ENCODE results near the gene ABCC8. TPM values are rescaled to one million over a fixed set of nuclear protein-coding genes. Genes with fewer than 3 reads are reported as not detected.

The ABCC8 gene
- total RNA-seq, 1 experiment from 2014 or later: not detected

DNA sequence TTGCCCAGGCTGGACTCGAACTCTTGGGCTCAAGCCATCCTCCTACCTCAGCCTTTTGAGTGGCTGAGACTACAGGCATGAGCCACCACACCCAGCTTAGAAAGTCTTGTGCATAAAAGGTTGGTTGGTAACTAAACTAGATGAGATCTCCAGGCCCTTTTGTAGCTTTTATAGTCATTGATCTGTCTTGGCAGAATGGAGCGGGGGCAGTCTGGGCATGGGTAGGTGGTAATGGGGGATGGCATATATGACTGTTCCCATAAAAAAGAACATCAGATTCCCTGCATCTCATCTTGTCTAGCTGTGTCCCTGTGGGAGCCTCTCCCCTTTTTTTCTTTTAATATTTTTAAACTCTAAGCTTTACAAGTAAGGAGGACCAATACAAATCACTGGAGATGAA lies 30.2 kb downstream of the ABCC8 start:
- Histone ChIP-seq H3K79me2 (ENCODE audit: low read depth) (no peaks in the 10 kb centered on the region), H3K36me3 (ENCODE audit: low read depth) (no peaks in the 10 kb centered on the region), H4K20me1 (ENCODE audit: insufficient read depth) (no peaks in the 10 kb centered on the region), H3K4me3 (no peak overlapping the region), H2AFZ (no peak overlapping the region), H3K9me3 (ENCODE audit: insufficient read depth, low read depth) (no peaks in the 10 kb centered on the region), H3K4me1 (replicated peaks; ENCODE audit: insufficient read depth) (no peaks in the 10 kb centered on the region), H3K27me3 (ENCODE audit: insufficient read depth, low read depth) (peaks cover 89% of the 10 kb centered on the region), H3K4me2 (no peak overlapping the region), H3K27ac (no peak overlapping the region), H3K9me2 (ENCODE audit: insufficient read depth) (no peaks in the 10 kb centered on the region), H3F3A (ENCODE audit: insufficient read depth, low read depth) (no peaks in the 10 kb centered on the region)
- ChIA-PET CTCF (no interaction called here), POLR2A (ENCODE audit: unreplicated experiment) (no interaction called here)
- intact Hi-C loops (cut with micrococcal nuclease; ENCODE audit: unreplicated experiment): no loop called here
- BruUV-seq (replicated peaks): no TSS peak
- DNase-seq: no peak
- no peak for TF ChIP-seq EZH2 (IDR thresholded peaks at IDR 0.05; ENCODE audit: low read depth)
- TF ChIP-seq, protein P1, sequence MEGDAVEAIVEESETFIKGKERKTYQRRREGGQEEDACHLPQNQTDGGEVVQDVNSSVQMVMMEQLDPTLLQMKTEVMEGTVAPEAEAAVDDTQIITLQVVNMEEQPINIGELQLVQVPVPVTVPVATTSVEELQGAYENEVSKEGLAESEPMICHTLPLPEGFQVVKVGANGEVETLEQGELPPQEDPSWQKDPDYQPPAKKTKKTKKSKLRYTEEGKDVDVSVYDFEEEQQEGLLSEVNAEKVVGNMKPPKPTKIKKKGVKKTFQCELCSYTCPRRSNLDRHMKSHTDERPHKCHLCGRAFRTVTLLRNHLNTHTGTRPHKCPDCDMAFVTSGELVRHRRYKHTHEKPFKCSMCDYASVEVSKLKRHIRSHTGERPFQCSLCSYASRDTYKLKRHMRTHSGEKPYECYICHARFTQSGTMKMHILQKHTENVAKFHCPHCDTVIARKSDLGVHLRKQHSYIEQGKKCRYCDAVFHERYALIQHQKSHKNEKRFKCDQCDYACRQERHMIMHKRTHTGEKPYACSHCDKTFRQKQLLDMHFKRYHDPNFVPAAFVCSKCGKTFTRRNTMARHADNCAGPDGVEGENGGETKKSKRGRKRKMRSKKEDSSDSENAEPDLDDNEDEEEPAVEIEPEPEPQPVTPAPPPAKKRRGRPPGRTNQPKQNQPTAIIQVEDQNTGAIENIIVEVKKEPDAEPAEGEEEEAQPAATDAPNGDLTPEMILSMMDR (conservative IDR thresholded peaks at IDR 0.05): no peak

DNA sequence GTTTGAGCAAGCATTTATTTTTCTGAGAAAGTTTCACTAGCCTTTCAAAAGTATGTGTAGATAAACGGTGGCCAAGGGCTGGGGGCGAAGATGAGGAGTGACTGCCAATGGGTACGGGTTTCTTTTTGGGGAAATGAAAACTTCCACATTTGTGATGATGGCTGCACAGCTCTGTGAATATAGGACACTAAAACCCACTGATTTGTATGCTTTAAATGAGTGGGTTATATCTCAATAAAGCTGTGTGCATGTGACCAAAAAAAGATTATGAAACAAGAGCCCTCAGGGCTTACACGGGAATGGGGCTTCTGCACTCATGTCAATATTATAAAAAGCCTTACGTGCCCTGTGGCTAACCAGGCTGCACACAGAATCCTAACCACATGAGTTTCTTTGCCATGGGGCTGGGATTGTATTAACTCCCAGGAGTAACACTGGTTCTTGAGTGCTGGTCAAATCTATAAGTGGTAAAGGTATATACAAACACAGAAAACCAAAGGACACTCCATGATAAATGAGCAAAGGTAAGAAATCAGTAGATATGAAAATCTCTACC lies 31.3 kb downstream of the ABCC8 start:
- no peak overlapping the region for H2AFZ ChIP-seq
- H4K20me1 ChIP-seq (ENCODE audit: insufficient read depth): no peaks in the 10 kb centered on the region
- no peaks in the 10 kb centered on the region for H3K36me3 ChIP-seq (ENCODE audit: low read depth)
- CTCF ChIA-PET: no interaction called here
- DNase-seq: no peak
- no peak overlapping the region for H3K27ac ChIP-seq
- H3K4me3 ChIP-seq: no peak overlapping the region
- H3K27me3 ChIP-seq (ENCODE audit: insufficient read depth, low read depth): peaks cover 91% of the 10 kb centered on the region
- no peaks in the 10 kb centered on the region for H3K9me2 ChIP-seq (ENCODE audit: insufficient read depth)
- intact Hi-C loops (cut with micrococcal nuclease; ENCODE audit: unreplicated experiment): no loop called here
- TF ChIP-seq, protein P1 (conservative IDR thresholded peaks at IDR 0.05): no peak
- TF ChIP-seq EZH2 (IDR thresholded peaks at IDR 0.05; ENCODE audit: low read depth): no peak
- H3K4me1 ChIP-seq (replicated peaks; ENCODE audit: insufficient read depth): no peaks in the 10 kb centered on the region
- POLR2A ChIA-PET (ENCODE audit: unreplicated experiment): no interaction called here
- H3K4me2 ChIP-seq: no peak overlapping the region
- no TSS peak for BruUV-seq (replicated peaks)
- H3K9me3 ChIP-seq (ENCODE audit: insufficient read depth, low read depth): no peaks in the 10 kb centered on the region
- no peaks in the 10 kb centered on the region for H3K79me2 ChIP-seq (ENCODE audit: low read depth)
- no peaks in the 10 kb centered on the region for H3F3A ChIP-seq (ENCODE audit: insufficient read depth, low read depth)

DNA sequence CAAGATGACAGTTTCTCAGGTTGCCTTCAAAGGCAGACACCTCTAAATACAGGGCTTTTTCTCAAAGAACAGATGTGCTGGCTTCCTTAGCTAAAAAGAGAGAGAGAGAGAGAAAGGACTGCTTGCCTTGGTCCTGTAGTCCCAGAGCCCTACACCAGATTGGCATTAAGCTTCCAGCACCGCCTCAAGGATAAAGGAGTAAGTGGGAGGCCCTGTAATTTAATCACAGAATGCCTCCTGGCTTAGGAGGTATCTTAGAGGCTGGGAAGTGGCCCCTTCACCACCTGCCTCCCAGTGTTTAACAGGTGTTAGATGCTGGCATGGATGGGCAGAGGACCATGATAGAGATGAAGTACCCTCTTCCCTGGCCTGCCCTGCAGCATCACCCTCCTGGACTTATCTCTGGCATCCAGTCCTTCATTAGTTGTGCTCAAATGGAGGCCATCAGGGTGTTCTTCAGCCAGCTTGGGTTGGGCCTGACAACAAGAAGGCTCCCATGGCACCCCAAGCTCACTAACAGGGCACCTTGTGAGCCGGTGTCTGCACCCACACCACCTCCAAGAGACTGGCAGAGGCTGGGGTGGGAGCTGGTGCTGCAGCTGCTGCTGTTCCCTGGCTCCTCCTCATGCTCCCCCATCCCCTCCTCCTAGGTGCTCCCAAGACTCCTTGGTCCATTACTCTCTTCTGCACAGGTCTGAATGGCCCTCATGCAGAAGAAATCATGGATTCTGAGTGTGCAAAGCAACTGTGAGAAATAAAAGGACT lies 32.5 kb downstream of the ABCC8 start:
- Histone ChIP-seq H3K9me3 (ENCODE audit: insufficient read depth, low read depth) (no peaks in the 10 kb centered on the region), H3K36me3 (ENCODE audit: low read depth) (no peaks in the 10 kb centered on the region), H3K9me2 (ENCODE audit: insufficient read depth) (no peaks in the 10 kb centered on the region), H2AFZ (no peak overlapping the region), H3F3A (ENCODE audit: insufficient read depth, low read depth) (no peaks in the 10 kb centered on the region), H3K4me2 (no peak overlapping the region), H3K4me1 (replicated peaks; ENCODE audit: insufficient read depth) (0 out of 2 replicates have a peak, but pooled peaks cover 6% of the 10 kb centered on the region), H3K27me3 (ENCODE audit: insufficient read depth, low read depth) (peaks cover 92% of the 10 kb centered on the region), H3K27ac (no peak overlapping the region), H4K20me1 (ENCODE audit: insufficient read depth) (no peaks in the 10 kb centered on the region), H3K79me2 (ENCODE audit: low read depth) (no peaks in the 10 kb centered on the region), H3K4me3 (no peak overlapping the region)
- intact Hi-C loops (cut with micrococcal nuclease; ENCODE audit: unreplicated experiment): no loop called here
- TF ChIP-seq, protein P1 (conservative IDR thresholded peaks at IDR 0.05): no peak
- TF ChIP-seq EZH2 (IDR thresholded peaks at IDR 0.05; ENCODE audit: low read depth): no peak
- ChIA-PET CTCF (no interaction called here), POLR2A (ENCODE audit: unreplicated experiment) (no interaction called here)
- BruUV-seq (replicated peaks): no TSS peak
- DNase-seq: no peak
